CD4-positive, alpha-beta T cell treated with Interferon alpha-2 for 1 hour (primary cell): Measurements from ENCODE around the gene ORC5.
A peak's percentile ranks its signal among the peaks of the same experiment; 100 is the strongest.
"Not testable (repeated sequence)": the region's sequence is repeated elsewhere in the genome, so short reads cannot be mapped to it uniquely, and the experiment has no call there.

ENCODE experiments used
- DNase-seq, 2 donors: peaks; one replicate each; pipeline ENCODE4 v3.0.0-alpha.2; 2020 to 2022

The ORC5 gene

DNA sequence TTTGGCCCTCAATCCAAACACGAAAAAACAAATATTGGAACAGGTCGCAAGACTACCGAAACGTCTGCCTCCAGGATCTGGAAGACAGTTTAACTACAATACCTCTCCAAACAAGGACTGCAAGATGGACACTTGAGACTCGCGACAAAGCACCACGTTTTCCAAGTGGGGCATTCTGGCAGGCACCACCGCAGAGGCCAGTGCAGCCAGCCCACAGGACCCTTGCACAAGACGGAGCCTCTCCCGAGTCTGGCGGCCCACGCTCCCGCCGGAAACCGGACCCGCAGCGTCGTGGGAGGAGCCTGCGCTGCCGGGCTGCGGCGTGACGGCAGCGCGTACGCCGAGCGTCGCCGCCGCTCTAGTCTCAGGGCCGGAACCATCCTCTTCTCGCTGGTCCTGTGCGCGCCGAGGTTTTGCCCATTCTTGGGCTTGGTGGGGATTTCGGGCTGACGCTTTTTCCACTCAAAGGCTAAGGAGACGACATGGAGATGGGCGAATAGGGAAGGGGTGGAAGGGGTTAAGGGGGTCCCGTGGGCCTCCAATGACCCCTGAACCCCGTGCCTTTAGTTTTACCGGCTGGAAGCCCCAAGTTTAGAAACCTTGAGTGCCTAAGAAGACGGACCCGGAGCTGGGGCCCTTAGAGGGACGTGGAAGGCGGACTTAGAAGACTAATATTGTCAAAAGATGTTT, at the start of gene ORC5:
ORC5 (minus strand) TSS at position 283 of the 690 bp plus-strand sequence; CDS start at position 174, 109 bp downstream.
- peak; percentile 59 to 75 for DNase-seq

DNA sequence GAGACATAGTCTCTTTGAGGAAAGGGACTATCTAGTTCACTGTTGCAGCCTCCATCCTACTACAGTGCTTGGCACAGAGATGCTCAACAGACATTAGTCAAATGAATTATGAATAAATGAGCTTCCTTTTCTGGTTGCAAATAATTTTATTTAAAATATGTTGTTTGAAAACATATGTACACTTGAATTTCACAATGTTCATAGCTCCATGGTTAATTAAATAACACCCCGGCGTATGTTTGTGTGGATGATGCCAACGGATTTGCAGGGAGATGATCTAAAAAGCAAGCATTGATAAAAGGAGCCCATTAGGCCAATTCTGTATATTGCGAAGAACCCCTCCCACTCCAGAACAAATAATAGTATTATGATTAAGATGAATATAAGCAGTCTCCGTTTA, 47.8 kb upstream of the ORC5 start:
- no peak for DNase-seq

DNA sequence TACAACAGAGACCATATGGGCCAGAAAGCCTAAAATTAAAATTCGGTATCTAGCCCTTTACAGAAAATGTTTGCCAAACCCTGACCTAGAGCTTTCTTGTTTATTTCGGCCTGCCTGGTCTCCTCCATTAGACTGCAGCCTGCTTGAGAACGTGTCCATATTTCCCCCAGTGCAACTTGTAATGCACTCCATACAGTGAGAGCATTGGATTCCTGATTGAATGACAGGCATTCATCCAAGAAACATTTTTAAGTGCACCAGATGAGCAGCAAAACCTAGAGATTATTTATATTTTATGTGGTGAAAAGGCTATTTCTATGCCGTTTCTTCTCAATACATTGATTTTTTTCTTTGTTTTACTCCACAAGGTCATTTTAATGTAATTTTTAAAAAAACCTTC, 47.4 kb upstream of the ORC5 start:
- no peak for DNase-seq

DNA sequence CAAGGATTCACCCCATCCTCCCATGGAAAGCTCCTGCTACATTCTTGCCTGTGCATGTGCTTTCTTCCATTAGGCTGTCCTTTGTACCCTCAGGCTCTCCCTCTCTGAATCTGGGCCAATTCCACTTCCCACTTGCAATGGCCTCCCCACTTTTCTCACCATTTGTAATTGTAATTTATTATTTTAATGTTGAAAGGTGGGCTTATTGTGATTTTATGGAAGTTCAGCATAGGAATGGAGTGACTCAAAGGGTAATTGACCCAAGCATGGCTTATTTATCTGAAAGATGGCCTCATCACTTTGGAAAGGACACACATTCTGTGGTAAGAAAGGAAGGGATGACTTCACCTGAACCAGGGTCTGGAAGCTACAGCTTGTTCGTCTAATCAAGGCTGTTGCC, 46.9 kb upstream of the ORC5 start:
- DNase-seq = no peak

DNA sequence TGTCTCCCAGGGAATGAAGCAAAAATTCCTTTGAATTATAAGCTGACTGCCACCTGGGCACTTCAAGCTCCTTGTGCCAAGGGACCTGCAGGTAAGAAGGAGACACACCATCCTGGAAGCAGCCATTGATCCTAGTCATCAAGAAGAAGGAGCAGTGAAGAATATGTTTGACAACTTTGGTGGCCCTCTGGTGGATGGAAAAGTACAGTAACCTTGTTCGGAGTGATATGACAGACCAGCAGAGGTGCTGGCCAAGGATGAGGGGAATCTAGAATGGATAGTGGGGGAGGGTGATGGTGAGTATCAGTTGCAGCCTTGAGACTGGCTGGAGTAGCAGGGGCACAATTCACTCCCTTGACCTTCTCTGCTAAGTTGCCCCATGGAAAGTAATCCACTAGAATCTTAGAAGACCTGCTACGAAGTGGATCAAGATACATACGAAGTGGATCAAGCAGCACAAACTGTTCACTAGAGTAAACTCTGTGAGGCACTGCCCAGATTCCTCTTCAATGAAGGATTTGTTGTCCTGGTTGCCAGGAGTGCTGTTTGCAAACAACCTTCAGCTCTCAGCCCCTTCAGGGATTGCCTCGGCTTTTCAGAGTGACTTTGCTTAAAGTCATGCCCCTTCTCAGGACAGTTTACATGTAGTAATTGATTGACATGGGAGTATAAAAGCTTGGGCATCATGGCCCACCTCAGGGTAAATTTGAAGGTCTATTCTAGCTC, 44.8 kb upstream of the ORC5 start:
- no peak for DNase-seq

DNA sequence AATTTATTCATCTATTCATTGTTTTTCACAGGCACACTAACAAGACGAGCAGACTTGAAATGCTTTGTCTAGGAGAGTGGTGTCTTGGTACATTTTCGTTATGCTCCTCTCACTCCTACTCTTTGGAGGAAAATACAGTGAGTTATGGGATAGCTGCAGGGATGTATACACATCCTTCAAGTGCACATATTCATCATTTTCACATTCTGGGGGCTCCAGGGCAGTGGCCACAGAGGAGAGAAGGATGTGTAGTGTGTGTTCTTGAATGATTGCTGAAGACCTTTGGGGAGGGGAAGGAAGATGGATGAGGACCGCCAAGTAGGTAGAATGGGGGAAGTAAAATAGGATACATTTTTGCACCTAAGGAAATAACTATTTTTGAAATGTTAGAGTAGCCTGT, 34.8 kb upstream of the ORC5 start:
- no peak for DNase-seq

DNA sequence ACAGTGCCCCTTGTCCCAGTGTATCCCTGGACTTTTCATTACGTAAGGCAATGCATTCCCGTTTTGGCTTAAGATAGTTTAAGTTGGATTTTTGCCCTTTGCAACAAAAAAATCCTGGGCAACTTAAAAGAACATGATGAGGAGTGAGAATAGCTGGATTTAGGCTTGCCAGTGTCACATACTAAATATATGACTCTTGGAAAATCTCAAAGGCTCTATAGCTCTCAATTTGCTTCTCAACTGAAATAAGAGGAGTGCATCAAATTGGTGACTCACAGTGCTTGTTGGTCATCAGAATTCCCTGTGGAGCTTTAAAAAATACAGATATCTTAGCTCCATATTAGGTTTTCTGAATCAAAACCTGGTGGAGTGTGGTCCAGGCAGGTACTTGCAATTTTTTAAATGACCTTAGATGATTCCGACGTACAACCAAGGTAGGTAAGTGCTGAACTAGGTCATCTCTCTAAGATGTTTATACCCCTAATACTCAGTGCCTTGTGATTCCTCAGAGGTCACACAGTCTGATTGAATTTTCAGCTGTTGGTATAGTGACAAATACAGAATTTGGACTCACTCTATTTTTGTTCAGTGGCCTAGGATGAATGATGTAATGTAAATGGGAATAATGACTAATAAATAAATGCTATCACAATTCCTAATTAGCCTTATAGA, 33.9 kb upstream of the ORC5 start:
- DNase-seq = no peak

DNA sequence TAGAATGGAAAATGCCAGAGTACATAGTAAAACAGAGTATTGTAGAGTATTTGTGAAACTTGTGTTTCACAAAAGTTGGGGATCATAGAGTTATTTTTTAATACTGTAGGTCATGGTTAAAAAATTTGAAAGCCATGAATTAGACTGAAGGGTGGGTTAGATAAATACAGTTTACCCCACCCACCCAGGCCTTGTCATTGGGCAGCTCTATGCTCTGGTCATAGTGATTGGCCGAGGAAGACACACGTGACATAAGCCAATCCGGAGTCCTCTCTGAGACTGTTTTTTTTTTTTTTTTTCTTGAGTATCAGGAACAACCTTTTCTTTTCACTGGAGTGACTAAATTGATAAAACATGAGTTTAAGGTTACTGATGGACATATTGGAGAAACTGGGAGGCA, 33.3 kb upstream of the ORC5 start:
- no peak for DNase-seq

DNA sequence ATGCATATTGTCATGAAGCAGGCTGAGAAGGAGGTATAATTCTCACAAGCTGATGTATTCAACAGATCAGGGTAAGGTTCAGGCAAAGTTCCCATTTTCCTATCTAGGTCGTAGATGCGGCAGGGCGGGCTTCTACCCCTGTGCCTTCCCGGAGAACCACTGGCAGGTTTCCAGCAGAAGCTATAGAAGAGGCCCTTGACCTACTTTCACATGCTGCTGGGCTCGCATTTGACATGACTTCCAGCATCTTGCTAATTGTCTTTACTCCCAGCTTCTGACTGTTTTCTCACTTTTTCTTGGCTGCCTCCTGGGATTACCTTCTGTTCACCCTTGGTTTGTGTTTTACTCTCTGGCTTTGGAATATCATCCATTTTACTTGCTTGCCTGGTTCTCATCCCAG, 32.6 kb upstream of the ORC5 start:
- no peak for DNase-seq

DNA sequence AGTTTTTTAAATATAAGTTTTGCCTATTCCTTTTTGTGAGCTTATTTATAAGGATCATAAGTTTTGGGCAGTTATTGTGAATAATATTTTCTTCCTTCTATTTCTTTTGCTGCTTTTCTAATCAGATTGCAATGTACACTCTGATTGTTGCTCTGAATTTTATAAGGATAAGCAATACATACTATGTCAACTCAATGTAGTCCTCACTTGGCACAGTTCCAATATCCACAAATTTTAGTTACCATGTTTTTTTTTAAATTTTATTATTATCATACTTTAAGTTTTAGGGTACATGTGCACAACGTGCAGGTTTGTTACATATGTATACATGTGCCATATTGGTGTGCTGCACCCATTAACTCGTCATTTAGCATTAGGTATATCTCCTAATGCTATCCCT, 27.2 kb upstream of the ORC5 start:
- not testable (repeated sequence) for DNase-seq

DNA sequence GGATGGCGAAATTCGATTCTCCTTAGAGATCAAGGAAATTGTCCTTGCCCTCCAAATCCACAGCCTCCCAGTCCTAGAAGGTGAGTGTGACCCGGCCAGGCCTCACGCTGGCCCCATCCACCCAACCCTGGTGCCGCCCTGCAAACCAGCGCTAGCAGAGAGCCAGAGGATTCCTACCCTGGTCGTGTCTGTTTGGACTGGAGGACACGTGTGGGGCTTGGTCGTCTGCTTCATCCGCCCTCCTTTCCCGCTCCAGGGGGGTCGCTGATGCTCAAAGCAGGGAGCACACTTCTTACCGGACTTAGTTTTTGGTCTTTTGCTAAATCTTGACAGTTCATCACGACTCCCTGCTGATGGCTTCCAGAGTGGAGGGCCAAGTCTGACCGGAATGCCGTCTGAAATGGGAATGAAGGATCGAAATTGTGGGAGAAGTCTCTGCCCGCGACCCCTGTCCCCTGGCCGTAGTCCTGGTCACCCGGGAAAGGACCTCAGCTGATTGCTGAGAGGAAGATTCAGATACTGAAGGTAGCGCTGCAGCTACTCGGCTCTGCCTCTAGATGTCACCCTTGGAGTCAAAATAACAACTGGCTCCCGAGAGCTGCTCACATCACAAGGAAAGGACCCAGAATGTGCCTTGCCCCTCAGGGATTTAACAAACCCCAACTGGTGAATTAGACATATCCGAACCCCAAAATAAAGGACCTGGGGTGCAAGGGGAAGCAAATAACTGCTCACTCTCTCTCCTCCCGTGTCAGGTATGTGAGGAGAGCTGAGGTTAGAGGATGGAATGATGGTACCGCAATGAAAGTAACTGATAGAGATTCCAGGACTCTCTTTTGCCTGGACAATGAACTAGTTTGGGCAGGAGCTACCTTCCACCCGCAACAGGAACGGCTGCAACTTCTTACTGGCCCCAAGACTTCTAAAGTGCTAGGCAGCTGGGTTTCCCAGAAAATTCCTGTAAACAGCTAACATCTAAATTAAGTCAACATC, 23.5 kb upstream of the ORC5 start:
- peak; percentile 5 to 51 for DNase-seq

DNA sequence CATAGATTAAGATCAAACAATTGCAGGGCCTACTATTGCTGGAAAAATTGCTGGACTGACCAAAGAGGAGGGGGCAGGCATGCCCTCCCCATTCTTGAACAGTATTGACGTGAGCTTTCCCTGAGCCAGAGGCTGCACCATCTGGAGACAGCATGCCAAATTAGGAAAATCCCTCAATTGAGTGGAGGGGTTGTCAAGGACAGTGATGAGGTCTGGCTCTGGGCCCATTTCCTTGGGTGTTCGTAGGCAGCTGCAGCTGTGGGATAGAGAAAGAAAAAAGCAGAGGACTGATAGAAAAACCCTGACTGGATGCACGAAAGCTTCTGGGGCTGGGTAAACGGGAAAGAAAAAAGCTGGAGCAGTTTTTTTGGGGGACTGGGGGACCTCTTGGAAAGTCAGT, 22.8 kb upstream of the ORC5 start:
- DNase-seq = no peak

DNA sequence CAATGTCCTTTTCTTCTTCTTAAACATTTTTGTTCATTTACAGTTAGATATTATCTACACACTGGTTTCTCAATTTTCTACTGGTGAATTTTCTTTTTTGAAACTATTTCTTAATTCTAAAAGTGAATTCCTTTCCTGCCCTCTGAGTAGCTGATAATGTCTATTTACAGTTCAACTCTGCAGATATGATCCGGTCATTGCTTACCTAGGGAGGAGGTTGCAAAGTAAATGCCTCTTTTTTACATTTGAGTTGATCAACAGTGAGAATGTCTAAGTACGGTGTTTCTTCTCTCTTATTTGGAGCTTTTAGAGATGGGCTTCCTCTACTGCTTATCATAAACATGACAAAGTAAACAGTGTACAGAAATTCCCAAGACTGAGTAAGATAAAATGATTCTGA, 20.6 kb upstream of the ORC5 start:
- no peak for DNase-seq

DNA sequence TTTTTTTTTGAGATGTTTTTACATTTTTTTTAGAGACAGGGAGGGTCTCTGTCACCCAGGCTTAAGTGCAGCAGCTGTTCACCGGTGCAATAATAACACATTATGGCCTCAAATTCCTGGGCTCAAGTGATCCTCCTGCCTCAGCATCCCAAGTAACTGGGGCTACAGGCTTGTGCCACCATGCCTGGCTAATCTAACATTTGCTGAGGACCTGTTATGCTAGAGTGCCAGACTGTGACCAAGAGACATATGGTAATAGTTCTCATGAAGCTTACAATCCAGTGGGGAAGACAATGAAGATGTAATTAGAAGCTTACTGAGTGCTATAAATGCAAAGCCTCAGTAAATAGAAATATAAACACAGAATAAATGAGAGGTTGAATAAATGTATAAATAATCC, 17.6 kb upstream of the ORC5 start:
- no peak for DNase-seq

DNA sequence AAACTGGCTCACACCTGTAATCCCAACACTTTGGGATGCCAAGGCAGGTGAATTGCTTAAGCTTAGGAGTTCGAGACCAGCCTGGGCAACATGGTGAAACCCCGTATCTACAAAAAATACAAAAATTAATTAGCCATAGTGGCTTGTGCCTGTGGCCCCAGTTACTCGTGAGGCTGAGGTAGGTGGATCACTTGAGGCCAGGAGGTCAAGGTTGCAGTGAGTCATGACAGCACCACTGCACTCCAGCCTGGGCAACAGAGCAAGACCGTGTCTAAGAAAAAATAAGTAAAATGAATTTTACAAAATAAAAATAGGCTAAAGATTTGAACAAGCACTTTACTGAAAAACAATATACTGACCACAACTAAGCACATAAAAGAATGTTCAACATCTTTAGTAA, 9.8 kb upstream of the ORC5 start:
- no peak for DNase-seq

DNA sequence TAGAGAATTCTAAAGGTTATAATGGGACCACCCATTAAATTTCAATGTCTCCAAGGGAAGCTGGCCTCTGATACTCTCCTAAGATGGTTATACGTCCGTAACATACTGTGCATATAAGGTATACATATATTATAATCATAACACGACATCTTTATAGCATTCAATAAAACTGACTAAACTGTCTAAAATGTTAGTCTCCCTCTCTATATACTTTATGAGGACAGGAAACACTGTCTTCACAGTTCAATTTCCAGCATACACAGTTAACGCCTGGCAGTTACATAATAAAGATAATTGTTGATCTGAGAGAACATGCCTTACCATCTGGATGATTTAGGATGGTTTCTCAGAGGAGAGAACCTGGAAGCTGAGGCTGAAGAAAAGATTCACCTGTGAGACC, 1.2 kb upstream of the ORC5 start:
- no peak for DNase-seq

DNA sequence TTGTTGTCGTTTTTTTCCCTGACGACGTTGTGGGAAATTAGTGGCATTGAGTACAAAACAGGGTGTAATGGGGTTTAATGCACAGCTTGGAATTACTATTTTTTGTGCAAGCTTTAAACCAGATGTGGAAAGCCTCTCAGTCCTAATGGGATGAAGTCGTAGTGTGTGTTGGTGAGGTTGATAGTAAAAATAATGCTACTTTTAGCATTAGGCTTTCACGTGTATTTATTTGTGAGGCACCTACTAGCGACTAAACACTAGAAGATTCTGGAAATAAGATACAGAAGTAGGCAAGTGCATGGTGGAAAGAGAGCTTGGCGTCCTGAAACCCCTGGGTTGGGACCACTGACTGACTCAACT, 588 bp upstream of the ORC5 start:
- no peak for DNase-seq

DNA sequence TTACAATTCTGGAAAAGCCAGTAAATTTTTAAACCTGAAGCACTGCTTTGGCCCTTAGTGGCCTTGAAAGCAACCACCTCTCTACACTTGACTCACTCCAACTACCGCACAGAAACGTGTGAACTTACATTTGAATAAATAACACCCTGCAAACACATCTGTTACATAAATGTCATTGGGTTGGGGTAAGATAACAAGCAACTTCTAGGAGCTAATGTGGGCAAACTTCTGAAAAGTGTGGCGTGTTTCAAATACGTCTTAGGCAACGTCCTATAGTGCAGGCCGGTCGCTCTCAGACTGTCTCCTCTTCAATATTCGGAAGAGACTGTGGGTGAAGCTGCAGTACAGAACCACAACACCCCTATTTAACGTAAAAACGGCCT, 474 bp downstream of the ORC5 start:
- peak in 1 of 2 donors; percentile 27 for DNase-seq

DNA sequence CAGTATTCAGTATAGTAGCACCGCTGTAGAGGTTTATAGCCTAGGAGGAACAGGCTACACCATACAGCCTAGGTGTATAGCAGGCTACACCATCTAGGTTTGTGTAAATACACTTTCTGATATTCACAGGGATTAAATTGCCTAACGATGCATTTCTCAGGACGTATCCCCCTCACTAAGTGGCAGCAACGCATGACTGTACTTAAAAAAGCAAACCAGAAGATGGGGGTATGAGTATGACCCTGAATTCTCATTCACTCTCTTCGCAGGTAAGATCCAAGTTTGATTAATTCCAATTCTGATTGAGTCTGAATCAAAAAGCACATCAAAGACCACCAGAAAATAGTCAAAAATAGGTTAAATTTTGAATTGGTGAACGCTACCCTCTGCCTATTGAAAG, 972 bp downstream of the ORC5 start:
- DNase-seq = no peak

DNA sequence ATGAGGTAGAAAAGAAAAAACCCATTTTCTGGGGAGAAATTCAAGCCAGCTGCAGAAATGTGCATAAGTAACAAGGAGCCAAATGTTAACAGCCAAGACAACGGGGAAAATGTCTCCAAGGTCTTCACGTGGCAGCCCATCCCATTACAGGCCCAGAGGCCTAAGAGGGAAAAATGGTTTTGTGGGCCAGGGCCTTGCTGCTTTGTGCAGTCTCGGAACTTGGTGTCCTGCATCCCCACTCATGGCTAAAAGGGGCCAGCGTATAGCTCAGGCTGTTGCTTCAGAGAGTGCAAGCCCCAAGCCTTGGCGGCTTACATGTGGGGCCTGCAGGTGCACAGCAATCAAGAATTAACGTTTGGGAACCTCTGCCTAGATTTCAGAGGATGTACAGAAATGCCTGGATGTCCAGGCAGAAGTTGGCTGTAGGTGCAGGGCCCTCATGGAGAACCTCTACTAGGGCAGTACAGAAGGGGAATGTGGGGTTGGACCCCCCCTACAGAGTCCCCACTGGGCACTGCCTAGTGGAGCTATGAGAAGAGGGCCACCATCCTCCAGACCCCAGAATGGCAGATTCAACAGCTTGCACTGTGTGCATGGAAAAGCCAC, 9.0 kb downstream of the ORC5 start:
- no peak for DNase-seq

DNA sequence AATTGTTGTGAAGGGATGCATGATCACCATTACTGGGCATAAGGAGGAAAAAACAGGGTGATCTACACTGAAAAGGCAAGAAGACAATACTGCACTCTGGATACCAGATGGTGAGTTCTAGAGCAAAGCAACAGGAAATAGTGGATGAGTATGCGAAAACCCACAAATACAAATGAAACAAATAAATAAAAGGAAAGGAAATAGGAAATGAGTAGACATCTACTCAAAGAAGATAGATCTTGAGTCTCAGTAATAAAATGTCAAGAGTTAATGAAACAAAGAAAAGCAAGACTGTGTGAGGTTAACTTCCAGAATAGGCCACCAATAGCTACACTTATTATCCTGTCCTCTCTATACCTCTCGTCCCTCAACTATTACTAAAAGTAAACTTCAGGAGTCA, 11.7 kb downstream of the ORC5 start:
- no peak for DNase-seq

DNA sequence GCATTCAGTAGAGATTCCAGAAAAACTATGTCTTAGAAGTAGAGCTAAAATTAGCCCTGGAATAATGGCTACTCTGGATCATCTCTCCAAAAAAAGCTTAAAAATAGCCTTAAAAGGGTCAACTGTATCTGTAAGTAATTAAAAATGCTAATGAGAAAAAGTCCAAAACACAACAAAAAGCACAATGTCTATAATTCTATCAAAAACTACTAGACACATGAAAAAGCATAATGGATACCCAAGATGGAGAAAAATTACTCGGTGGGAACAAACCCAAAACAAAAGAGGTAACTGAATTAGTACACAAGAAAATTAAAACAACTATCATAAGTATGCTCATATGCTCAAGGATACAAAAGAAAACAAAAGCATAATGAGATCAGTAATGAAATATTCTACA, 15.4 kb downstream of the ORC5 start:
- no peak for DNase-seq

DNA sequence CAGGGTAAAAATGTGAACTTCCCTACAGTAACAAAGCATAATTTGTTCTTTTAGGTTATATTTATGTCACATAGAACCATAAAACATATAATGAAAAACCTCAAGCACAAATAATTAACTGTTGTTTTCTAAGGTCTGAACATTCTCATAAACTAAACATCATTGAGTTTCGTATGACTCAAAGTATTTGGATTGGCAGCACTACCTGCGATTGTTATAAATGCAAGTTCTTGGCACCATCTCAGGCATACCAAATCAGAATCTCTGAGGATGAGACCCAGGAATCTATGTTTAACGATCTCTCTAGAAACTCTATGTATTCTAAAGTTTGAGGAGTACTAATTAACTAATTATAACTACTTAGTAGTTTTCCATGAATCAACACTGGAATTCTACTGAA, 22.5 kb downstream of the ORC5 start:
- no peak for DNase-seq
